Kidney tubule cell (primary cell): ENCODE data around the gene GRB10.

Experiments used
- DNase-seq: peaks from one replicate; pipeline ENCODE4 v3.0.0-alpha.2; 2018; ENCODE audit warnings: low spot score

The GRB10 gene

DNA sequence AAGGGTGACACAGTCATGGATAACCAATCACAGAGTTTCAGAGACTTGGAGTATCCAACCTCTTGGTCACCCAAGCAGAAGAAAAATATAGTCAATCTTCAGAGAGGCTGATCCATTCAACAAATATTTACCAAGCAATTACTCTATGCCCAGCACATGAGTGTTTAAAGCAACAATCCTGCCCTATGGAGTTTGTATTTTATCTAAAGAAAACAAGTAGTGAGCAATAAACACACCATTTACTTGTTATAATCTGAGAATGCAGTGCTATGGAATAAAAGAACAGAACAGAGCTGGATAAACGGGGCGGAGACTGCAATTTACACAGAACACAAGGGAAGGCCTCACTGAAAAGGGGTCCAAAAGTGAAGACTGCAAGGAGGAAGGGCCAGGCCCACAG lies 63.8 kb downstream of the GRB10 start:
- DNase-seq, result no peak

DNA sequence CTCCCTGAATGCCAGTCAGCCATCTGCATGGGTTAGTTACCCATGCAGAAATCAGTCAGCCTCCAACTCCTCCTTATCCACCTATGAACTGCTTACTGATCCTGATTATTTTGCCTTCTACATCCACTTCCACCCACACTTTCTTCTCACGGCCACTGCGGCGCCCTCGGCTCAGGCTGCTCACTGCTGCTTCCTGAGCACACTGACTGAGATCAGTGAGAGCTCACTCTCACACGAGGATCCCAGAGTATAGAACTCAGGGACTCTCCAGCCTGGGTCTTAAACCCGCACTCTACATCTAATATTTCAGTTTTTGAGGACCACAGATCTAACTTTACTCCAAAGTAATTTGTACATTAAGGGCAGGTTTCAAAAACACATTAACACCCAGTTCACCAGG lies 64.4 kb downstream of the GRB10 start:
- no peak for DNase-seq

GRCh38 chr7:50717181-50717580 lies 65.5 kb downstream of the GRB10 start:
- no peak for DNase-seq

- peak; percentile 70 for DNase-seq
Observed at GRCh38 chr7:50714857-50715256, 67.8 kb downstream of the GRB10 start.

GRCh38 chr7:50713123-50713965 lies 69.4 kb downstream of the GRB10 start:
- DNase-seq, result no peak

- DNase-seq, result peak; percentile 16
Observed at GRCh38 chr7:50712252-50713122, 70.2 kb downstream of the GRB10 start.

GRCh38 chr7:50711271-50712175 lies 71.2 kb downstream of the GRB10 start:
- peak; percentile 56 for DNase-seq

DNA sequence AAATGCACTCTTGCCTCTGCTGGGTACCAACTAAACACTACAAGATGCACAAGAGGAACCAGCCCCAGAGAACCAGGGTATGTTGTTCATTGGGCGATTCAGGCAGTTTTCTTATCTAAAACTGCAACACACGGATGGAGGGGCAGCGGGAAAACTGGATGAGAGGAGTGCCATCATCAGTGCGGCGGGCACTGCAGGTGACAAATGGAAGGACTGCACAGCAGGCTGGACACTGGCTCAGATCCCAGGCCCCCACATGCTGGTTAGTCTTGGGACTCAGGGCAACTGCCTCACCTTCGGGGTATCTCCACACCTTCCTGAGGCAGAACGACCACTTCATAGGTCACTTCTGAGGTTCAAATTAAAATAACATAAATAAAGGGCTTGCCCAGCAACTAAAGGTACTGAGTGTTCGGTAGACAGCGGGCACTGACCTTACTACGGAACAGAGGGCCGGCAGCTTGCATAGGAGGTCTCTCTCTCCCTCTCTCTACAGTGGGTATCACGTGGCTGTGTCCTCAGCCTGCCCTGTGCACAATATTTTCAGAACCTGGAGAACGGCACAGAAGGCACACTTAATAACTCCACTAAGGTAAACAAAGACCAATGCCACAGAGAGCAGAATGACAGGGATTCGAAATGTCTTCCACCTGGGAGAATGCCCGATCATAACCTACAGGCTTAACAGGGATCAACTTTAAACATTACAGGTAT lies 72.1 kb downstream of the GRB10 start:
- DNase-seq, result no peak

DNA sequence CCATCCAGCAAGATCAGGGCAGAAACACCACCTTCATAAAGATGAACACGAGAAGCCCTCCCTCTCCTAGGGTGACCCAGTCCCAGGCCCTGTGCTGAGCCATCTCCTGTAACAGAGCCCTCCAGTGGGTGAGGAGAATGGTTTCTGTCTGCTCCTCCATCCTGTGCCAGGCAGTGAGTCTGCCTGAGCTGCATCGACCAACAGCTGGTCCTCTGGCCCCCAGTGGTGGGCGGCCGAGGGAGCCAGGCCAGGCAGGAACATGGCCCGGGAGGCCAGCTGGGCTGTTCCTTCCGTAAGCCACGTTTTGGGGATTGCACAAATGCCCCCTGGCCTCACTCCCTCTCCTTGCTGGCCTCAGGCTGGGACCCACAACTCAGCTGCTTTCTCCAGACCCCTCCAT lies 73.5 kb downstream of the GRB10 start:
- DNase-seq, result no peak

DNA sequence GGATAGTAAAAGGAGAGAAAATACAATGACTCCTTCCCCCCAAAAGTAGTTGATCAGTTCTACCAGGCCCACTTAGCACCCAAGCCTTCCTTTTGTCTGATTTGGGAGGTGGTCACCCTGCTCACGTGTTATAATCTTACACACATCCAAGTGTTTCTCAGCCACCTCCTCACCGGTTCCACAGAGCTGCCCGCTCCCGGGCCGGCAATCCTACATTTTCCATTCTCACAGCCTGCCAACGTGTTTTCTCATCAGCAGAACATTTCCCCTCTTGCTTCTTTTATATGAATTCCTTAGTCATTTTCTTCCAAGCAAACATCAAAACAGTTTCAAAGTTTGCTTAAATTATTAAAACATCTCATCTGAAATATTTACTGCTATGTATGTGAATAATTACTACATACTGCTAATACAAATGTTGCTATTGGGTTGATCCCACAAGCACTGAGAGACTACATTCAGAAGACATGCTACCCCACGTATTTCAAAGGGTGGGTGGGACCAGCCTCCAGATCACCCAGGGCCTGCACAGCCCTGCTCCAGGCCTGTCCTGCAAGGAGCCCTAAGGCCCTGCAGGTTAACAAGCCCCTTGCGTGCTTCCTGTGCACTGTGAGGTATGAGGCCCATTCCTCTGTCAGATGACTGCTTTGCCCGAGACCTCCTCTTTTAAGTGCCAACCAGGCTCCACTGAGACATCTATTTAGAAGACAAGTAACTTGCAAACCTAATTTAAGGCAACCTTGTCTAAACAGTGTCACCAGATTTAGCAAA lies 75.3 kb downstream of the GRB10 start:
- no peak for DNase-seq

DNA sequence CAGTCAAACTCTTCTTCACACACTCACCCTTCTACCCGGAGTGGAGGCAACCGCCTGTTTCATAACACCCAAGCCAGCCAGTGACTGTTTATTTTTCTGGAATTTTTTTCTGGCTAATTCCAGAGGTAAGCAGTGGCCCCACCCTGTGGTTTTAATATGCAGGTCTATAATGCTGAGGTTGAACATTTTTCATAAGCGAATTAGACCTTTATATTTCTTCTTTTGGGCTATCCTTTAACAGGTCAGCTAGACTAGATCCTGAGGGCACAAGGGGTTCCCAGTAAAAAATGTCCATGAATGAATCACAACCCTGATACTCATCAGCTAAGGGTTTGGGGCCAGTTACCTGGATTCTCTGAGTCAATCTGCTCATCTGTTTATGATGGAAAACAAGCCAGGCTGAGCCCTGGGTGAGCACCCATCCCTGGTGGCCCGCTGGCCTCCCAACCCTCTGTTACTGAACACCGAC lies 76.2 kb downstream of the GRB10 start:
- peak; percentile 44 for DNase-seq

DNA sequence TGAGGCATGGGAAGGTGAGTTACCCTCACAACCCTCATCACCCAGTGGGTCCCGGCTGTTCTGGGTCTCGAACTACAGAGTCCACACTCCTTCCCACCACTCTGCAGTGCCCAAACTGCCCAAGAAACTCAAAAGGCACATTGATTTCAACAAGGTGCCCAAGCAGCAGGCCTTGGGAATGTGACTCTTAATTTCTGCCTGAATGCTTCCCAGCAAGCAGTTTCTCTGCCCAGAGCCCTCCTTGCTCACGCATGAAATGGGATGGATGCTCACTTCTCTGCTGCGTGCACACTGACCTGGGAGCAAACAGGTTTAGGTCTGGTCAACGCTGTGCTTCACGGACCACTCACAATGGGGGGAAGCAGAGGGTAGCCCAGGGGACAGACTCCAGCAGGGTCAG lies 77.9 kb downstream of the GRB10 start:
- no peak for DNase-seq

DNA sequence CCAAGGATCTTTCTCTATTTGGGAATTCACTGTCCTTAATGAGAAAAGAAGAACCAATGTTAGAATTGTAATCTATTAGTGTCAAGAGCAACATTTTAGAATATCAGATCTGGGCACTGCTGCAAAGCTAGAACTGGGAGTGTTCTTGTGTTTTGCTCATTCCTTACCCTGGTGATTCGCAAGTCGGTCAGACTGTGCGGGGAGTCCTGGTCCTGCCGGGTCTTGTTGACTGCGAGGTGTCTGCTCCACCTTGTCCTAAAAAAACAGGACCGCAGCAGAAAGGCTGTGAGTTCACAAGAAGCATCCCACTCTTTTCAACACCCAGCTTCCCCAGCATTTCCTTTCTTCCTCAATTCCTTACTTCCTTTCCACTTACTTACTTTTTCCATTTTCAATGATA lies 79.0 kb downstream of the GRB10 start:
- peak; percentile 23 for DNase-seq

- DNase-seq, result no peak
Observed at GRCh38 chr7:50699143-50699542, 83.6 kb downstream of the GRB10 start.

- no peak for DNase-seq
Observed at GRCh38 chr7:50697748-50698147, 84.9 kb downstream of the GRB10 start.

DNA sequence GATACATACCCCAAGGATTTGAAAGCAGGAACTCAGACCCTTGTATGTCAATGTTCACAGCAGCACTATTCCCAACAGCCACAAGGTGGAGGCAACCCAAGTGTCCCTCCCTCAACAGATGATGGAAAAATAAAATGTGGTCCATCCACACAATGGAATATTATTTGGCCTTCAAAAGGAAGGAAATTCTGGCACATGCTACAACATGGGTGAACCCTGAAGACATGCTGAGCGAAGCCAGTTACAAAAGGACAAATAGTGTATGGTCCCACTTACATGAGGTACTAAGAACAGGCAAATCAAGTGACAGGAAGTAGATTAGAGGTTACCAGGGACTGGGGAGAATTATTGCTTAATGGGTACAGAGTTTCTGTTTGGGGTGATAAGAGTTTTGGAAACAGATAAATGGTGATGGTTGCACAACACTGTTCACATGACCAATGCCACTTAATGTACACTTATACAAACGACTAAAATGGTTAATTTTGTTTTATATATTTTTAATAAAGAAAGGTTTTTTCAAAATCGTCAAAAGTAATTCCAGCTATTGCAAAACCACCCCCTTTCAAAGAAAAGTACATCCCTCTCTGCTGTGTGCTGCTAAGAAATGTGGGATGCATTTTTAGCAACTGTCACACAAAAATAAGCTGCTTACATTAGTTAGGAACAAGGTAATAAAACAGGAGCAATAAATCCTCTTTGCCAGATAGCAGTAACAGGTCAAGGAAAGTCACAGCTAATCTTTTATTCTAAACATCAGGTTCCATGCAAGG lies 85.7 kb downstream of the GRB10 start:
- DNase-seq, result peak; percentile 22

DNA sequence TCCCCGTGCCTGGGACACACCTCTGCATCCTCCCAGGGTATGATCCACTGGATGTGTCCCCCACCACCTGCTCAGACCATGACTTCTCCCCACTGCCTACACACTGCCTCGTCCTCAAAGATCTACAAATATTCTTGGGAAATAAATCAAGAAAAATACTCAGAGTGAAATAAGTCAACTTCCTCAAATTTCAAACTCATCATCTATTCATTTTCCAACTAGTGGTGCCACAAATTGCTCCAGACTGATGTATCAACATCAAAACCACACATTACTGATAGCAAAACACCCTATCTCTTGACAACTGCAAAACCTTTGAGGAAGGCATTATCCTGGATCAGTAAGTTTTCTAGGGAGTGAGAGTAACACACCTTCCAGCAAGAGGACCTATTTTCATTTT lies 87.7 kb downstream of the GRB10 start:
- no peak for DNase-seq

DNA sequence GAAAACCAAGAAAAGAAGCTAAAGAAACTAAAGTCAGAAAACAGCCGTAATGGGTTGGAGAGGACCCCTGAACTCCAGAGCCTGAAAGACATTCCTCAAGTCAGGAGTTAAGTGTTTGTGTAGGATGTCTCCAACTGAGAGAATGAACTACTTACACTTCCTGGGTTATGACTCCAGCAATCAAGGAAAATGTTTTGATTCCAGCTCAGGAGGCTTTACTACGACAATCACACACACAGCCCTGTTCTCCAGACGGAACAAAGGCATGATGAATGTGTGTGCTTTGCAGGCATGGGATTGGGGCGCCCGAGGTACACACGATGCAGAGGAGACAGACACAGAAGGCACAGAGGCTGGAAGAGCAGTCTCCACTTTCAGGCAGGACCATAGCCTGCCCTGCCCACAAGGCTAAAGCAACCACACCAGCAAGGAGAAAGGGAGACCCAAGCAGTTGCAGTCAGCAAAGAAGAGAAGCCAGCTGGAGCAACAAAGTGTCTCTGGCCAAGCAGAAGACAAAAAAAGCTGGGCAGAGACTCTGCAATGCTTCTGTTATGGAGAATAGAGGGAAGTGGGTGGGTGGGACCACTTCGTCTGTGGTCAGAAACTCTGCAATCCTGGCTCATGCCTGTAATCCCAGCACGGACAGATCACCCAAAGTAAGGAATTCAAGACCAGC lies 89.1 kb downstream of the GRB10 start:
- DNase-seq, result no peak

GRCh38 chr7:50690541-50691011 lies 92.1 kb downstream of the GRB10 start:
- no peak for DNase-seq
